ENCODE results near the gene CD34. TPM values are rescaled to one million over a fixed set of nuclear protein-coding genes. Genes with fewer than 3 reads are reported as not detected.

CD34 gene
- total RNA-seq, 1 donor, result 0.36 TPM

DNA sequence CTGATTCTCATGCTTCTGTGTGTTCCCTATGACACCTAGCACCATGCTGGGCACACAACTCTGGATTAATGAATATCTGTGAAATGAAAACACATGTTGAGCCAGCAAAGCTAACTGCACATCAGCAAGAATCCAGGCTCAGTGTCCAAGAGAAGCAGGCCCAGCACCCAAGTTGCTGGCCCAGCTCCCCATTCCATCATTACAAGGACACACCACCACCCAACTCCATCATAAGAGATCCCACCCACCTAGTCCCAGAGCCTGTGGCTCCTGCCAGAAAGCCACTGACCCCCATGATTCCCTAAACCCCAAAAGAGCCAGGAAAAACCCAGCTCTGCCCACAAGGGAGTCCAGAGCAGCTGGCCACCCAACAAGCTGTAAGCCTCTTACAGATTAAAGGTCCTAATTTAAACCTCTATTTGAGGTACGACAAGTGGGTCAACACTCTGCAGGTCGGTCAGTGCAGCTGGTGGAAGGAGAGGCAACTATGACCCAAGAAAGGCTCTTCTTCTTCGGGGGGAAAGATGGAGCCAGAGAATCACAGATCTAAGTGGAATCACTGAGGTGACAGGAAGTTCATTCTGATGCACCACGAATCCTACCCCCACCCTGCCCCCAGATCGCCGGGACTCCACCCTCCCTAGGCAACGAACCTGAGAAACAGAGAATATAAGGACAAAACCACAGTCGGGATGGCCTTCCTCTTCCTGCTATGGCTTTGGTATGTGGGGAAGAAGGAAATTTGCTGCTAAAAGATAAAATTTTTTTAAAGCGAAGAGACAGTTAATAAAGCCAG, 58.2 kb downstream of the CD34 start:
- TF ChIP-seq, protein P1, sequence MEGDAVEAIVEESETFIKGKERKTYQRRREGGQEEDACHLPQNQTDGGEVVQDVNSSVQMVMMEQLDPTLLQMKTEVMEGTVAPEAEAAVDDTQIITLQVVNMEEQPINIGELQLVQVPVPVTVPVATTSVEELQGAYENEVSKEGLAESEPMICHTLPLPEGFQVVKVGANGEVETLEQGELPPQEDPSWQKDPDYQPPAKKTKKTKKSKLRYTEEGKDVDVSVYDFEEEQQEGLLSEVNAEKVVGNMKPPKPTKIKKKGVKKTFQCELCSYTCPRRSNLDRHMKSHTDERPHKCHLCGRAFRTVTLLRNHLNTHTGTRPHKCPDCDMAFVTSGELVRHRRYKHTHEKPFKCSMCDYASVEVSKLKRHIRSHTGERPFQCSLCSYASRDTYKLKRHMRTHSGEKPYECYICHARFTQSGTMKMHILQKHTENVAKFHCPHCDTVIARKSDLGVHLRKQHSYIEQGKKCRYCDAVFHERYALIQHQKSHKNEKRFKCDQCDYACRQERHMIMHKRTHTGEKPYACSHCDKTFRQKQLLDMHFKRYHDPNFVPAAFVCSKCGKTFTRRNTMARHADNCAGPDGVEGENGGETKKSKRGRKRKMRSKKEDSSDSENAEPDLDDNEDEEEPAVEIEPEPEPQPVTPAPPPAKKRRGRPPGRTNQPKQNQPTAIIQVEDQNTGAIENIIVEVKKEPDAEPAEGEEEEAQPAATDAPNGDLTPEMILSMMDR (IDR thresholded peaks at IDR 0.05; ENCODE audit: extremely low read depth, low read depth, low read length), result no peak
- Histone ChIP-seq H3K27ac (ENCODE audit: low read depth, low read length) (no peak overlapping the region), H3K4me1 (ENCODE audit: insufficient read depth, low read length) (peaks cover 9% of the 10 kb centered on the region), H3K27me3 (ENCODE audit: insufficient read depth, low read length) (no peaks in the 10 kb centered on the region), H3K79me2 (ENCODE audit: insufficient read depth, low read length) (peaks cover 60% of the 10 kb centered on the region), H4K20me1 (ENCODE audit: insufficient read depth, low read length) (peaks cover 3% of the 10 kb centered on the region), H3K4me2 (ENCODE audit: insufficient read depth, low read length) (no peak overlapping the region), H3K9me3 (ENCODE audit: low read depth, low read length) (no peaks in the 10 kb centered on the region), H2AFZ (ENCODE audit: low read length) (no peak overlapping the region), H3K36me3 (ENCODE audit: insufficient read depth, low read length) (peaks cover 3% of the 10 kb centered on the region), H3K4me3 (ENCODE audit: insufficient read depth, low read length) (no peak overlapping the region)
- DNase-seq (ENCODE audit: insufficient read length, low spot score, missing footprints), result no peak

DNA sequence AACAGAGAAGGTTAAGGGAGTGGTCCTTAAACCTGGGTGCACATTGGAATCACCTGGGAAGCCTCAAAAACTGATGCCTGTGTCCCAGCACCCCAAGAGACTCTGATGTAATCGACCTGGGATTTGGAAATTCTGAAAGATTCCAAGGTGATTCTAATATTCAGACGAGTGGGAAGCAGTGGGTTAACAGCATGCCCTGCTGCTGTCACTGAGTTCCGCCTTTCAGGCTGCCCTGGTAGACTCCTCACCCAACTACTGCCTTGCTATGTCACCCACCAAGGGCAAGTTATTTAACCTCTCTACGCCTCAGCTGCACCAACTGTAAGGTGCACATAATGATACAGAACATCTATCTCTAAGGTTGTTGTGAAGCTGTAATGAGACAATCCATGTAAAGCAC, 59.2 kb downstream of the CD34 start:
- Histone ChIP-seq H3K4me1 (ENCODE audit: insufficient read depth, low read length) (peaks cover 15% of the 10 kb centered on the region), H3K4me2 (ENCODE audit: insufficient read depth, low read length) (no peak overlapping the region), H4K20me1 (ENCODE audit: insufficient read depth, low read length) (peaks cover 3% of the 10 kb centered on the region), H3K36me3 (ENCODE audit: insufficient read depth, low read length) (peaks cover 3% of the 10 kb centered on the region), H3K79me2 (ENCODE audit: insufficient read depth, low read length) (peaks cover 55% of the 10 kb centered on the region), H3K27ac (ENCODE audit: low read depth, low read length) (no peak overlapping the region), H2AFZ (ENCODE audit: low read length) (no peak overlapping the region), H3K27me3 (ENCODE audit: insufficient read depth, low read length) (no peaks in the 10 kb centered on the region), H3K9me3 (ENCODE audit: low read depth, low read length) (no peaks in the 10 kb centered on the region), H3K4me3 (ENCODE audit: insufficient read depth, low read length) (no peak overlapping the region)
- DNase-seq (ENCODE audit: insufficient read length, low spot score, missing footprints), result no peak
- TF ChIP-seq, protein P1 (IDR thresholded peaks at IDR 0.05; ENCODE audit: extremely low read depth, low read depth, low read length), result no peak

DNA sequence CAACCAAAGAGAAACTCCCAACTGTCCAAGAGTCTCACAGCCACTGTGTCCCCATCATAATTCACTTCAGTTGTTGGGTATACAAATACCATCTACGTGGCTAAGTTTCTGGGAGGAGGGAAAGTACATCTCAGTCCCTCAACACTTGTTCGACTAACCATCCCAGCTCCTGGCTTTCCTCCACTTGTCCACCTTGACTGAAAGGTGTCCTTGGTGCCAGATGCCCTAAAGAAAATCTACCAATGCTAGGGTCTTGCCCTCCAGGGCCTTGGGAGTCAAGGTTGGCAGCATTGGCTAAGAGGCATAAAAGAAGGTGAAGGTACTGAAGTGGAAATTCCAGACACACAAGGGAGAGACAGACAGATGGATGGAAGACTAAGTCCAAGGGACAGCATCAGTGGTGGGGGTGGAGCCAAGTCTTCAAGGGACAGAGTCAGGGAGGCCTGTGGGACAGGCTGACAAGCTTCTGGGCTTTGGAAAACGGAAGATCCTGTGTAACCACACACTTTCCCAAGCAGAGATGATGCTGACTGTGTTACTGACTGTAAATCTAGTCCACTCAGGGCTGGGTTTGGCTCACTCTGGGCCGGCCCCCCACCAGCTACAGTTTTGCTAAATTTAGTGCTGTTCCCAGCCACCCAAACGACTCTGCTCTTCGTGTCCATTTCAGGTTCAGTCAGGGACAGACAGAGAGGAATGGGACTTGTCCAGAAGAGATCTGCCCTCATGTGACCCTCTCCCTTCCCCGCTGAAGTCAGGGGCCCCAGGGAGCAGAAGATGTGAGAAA, 60.1 kb downstream of the CD34 start:
- Histone ChIP-seq H2AFZ (ENCODE audit: low read length) (no peak overlapping the region), H3K4me3 (ENCODE audit: insufficient read depth, low read length) (no peak overlapping the region), H3K36me3 (ENCODE audit: insufficient read depth, low read length) (peaks cover under 1% of the 10 kb centered on the region), H3K79me2 (ENCODE audit: insufficient read depth, low read length) (peaks cover 53% of the 10 kb centered on the region), H3K9me3 (ENCODE audit: low read depth, low read length) (no peaks in the 10 kb centered on the region), H3K4me1 (ENCODE audit: insufficient read depth, low read length) (peaks cover 15% of the 10 kb centered on the region), H3K4me2 (ENCODE audit: insufficient read depth, low read length) (no peak overlapping the region), H3K27ac (ENCODE audit: low read depth, low read length) (no peak overlapping the region), H4K20me1 (ENCODE audit: insufficient read depth, low read length) (peaks cover under 1% of the 10 kb centered on the region), H3K27me3 (ENCODE audit: insufficient read depth, low read length) (no peaks in the 10 kb centered on the region)
- TF ChIP-seq, protein P1 (IDR thresholded peaks at IDR 0.05; ENCODE audit: extremely low read depth, low read depth, low read length), result no peak
- DNase-seq (ENCODE audit: insufficient read length, low spot score, missing footprints), result no peak

DNA sequence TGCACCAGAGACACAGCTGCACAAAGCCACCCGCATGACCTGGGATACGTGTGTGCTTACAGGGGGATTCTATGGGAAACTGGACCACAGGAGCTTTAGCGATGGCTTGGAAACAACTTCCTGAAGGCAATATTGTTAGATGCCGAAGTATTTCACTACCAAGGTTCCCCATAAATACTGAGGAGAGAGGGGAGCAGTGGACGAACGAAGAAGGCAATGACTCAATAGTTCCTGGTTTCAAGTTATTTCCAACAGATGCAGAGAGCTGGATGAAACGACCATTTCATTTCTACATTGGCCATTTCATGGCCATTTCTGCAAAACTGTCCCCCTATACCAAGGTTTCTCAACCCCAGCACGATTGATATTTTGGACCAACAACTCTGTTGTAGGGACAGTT, 61.3 kb downstream of the CD34 start:
- H3K4me3 ChIP-seq (ENCODE audit: insufficient read depth, low read length), result no peak overlapping the region
- no peak overlapping the region for H3K4me2 ChIP-seq (ENCODE audit: insufficient read depth, low read length)
- peaks cover 15% of the 10 kb centered on the region for H3K4me1 ChIP-seq (ENCODE audit: insufficient read depth, low read length)
- no peak overlapping the region for H3K27ac ChIP-seq (ENCODE audit: low read depth, low read length)
- no peaks in the 10 kb centered on the region for H3K27me3 ChIP-seq (ENCODE audit: insufficient read depth, low read length)
- TF ChIP-seq, protein P1 (IDR thresholded peaks at IDR 0.05; ENCODE audit: extremely low read depth, low read depth, low read length), result no peak
- no peaks in the 10 kb centered on the region for H3K9me3 ChIP-seq (ENCODE audit: low read depth, low read length)
- no peak overlapping the region for H2AFZ ChIP-seq (ENCODE audit: low read length)
- H3K79me2 ChIP-seq (ENCODE audit: insufficient read depth, low read length), result peaks cover 56% of the 10 kb centered on the region
- no peaks in the 10 kb centered on the region for H3K36me3 ChIP-seq (ENCODE audit: insufficient read depth, low read length)
- H4K20me1 ChIP-seq (ENCODE audit: insufficient read depth, low read length), result no peaks in the 10 kb centered on the region
- no peak for DNase-seq (ENCODE audit: insufficient read length, low spot score, missing footprints)
